K562 (cell line): ENCODE results near the gene TMEM138. TPM values are rescaled to one million over a fixed set of nuclear protein-coding genes. Genes with fewer than 3 reads are reported as not detected.

Experiments used
- ATAC-seq: fragments of 200-7000 bp; cut with Tn5 transposase; 3 replicates; pipeline ENCODE4 v1.9.1; 2020; ENCODE audit warnings: moderate library complexity
- BruUV-seq: library from RNA; stranded (reverse); fragments of 400-500 nt; replicated peaks from 2 replicates; lab custom pipeline; 2021; lab: Mats Ljungman, UMichigan
- CTCF ChIA-PET: fragments of 300-600 bp; formaldehyde crosslinking; extraction: SDS; loops from one replicate; lab custom pipeline; 2021; ENCODE audit warnings: low intra/inter-chr PET ratio; lab: Yijun Ruan, JAX
- POLR2A ChIA-PET: fragments of 300-600, 350-650 bp; sonication (Branson Sonifier 250); formaldehyde crosslinking; extraction: SDS; loops from one replicate; lab custom pipeline; 2021; ENCODE audit warnings: antibody characterized with exemption, inconsistent platforms; lab: Yijun Ruan, JAX
- DNase-seq, 4 experiments: peaks; one replicate each; pipeline versions ENCODE4 v3.0.0 to v3.0.0-alpha.2; 2011 to 2018; ENCODE audit warnings: low spot score in 3 of 4, mixed read lengths in 3 of 4; ENCODE audit errors: extremely low read depth in 1 of 4
- FAIRE-seq: peaks from 2 replicates; lab custom pipeline; 2011; peaks lifted over from hg19 to GRCh38; lab: Jason Lieb, UNC
- H2AFZ ChIP-seq: 2 replicates; pipeline ENCODE4 v1.6.0; 2011; ENCODE audit warnings: low read depth, low read length, control low read depth, inconsistent platforms
- H3K27ac ChIP-seq: fragments of 200-600 bp; 3 replicates; pipeline ENCODE4 v1.8.0; 2011; ENCODE audit warnings: low read depth, mild to moderate bottlenecking, control low read depth, inconsistent platforms, low read length, moderate library complexity, mixed read lengths; ENCODE audit errors: extremely low read depth
- H3K27me3 ChIP-seq, 2 experiments: fragments of 300-600 bp in 1 of 2; 2 replicates in 1 of 2; 3 replicates in 1 of 2; pipeline versions ENCODE4 v1.6.0 to v1.8.0; 2011; ENCODE audit warnings: inconsistent platforms in 2 of 2, low read length in 2 of 2, mild to moderate bottlenecking in 1 of 2, mixed read lengths in 1 of 2, moderate library complexity in 1 of 2; ENCODE audit not compliant: control insufficient read depth in 2 of 2, insufficient read depth in 2 of 2
- H3K36me3 ChIP-seq: fragments of 300-600 bp; 3 replicates; pipeline ENCODE4 v1.8.0; 2011; ENCODE audit warnings: mild to moderate bottlenecking, low read length, inconsistent platforms; ENCODE audit not compliant: control insufficient read depth, insufficient read depth
- H3K4me1 ChIP-seq, 2 experiments: fragments of 200-600 bp in 1 of 2; replicated peaks in 1 of 2; 2 replicates in 1 of 2; 3 replicates in 1 of 2; pipeline versions ENCODE4 v1.5.1 to v1.8.0; 2011; ENCODE audit warnings: inconsistent platforms in 2 of 2, low read length in 2 of 2, mild to moderate bottlenecking in 1 of 2, mixed read lengths in 1 of 2, moderate library complexity in 1 of 2; ENCODE audit not compliant: control insufficient read depth in 2 of 2, insufficient read depth in 2 of 2
- H3K4me2 ChIP-seq: 2 replicates; pipeline ENCODE4 v1.6.1; 2011; ENCODE audit warnings: low read length, control low read depth, inconsistent platforms, mixed read lengths; ENCODE audit not compliant: insufficient read depth
- H3K4me3 ChIP-seq: fragments of 200-600 bp; sonication (generic), shearing (Covaris generic); 2 replicates; pipeline ENCODE4 v1.5.1; 2016; ENCODE audit warnings: control low read depth, inconsistent platforms
- H3K79me2 ChIP-seq: fragments of 200-600 bp; 3 replicates; pipeline ENCODE4 v1.8.0; 2011; ENCODE audit warnings: low read length, inconsistent platforms; ENCODE audit not compliant: control insufficient read depth, insufficient read depth
- H3K9ac ChIP-seq, 2 experiments: 2 replicates each; pipeline versions ENCODE4 v1.6.0 to v1.6.1; 2011; ENCODE audit warnings: low read depth in 2 of 2, low read length in 2 of 2, control low read depth in 1 of 2, inconsistent platforms in 1 of 2, mild to moderate bottlenecking in 1 of 2, mixed read lengths in 1 of 2; ENCODE audit not compliant: insufficient read depth in 1 of 2
- H3K9me1 ChIP-seq: one replicate; pipeline ENCODE4 v1.6.0; 2011; ENCODE audit warnings: inconsistent platforms, mild to moderate bottlenecking, low read length, moderate library complexity; ENCODE audit not compliant: control insufficient read depth, insufficient read depth
- H3K9me3 ChIP-seq: replicated peaks from 2 replicates; pipeline ENCODE4 v1.5.1; 2011; ENCODE audit warnings: low read depth, low read length, inconsistent platforms; ENCODE audit not compliant: control insufficient read depth, insufficient read depth
- H4K20me1 ChIP-seq: replicated peaks from 2 replicates; pipeline ENCODE4 v1.6.1; 2011; ENCODE audit warnings: low read length, inconsistent platforms, mixed read lengths; ENCODE audit not compliant: control insufficient read depth, insufficient read depth
- BCOR ChIP-seq: fragments of 450-650 bp; IDR thresholded peaks from 2 replicates; pipeline ENCODE4 v1.6.1; 2016
- CEBPB ChIP-seq: fragments of 450-650 bp; IDR thresholded peaks from 2 replicates; pipeline ENCODE4 v1.6.1; 2016; ENCODE audit warnings: missing genetic modification characterization, missing compliant biosample characterization
- CREB1 ChIP-seq, 2 experiments: sonication (generic) in 1 of 2; formaldehyde crosslinking in 1 of 2; IDR thresholded peaks; 2 replicates each; pipeline versions ENCODE4 v1.6.1 to v1.8.0; 2012 to 2022; ENCODE audit warnings: inconsistent platforms in 1 of 2, mild to moderate bottlenecking in 1 of 2, missing genetic modification reagents in 1 of 2, moderate library complexity in 1 of 2
- FOXM1 ChIP-seq, 2 experiments: fragments of 450-650 bp in 1 of 2; sonication (generic) in 1 of 2; formaldehyde crosslinking in 1 of 2; IDR thresholded peaks; 2 replicates each; pipeline versions ENCODE4 v1.6.1 to v1.9.0; 2017 to 2022; ENCODE audit warnings: low read depth in 2 of 2, mild to moderate bottlenecking in 2 of 2, missing genetic modification reagents in 1 of 2, moderate library complexity in 1 of 2
- RBM17 ChIP-seq: fragments of 200-400 bp; formaldehyde crosslinking; IDR thresholded peaks from 2 replicates; pipeline ENCODE4 v1.6.1; 2017; ENCODE audit warnings: low read depth, mild to moderate bottlenecking, low read length, borderline replicate concordance
- RBM25 ChIP-seq: fragments of 200-400 bp; formaldehyde crosslinking; IDR thresholded peaks from 2 replicates; pipeline ENCODE4 v1.6.1; 2018; ENCODE audit warnings: low read length, low read depth, moderate library complexity; ENCODE audit not compliant: severe bottlenecking
- TAL1 ChIP-seq: fragments of 450-650 bp; IDR thresholded peaks from 2 replicates; pipeline ENCODE4 v1.6.1; 2016; ENCODE audit warnings: mild to moderate bottlenecking
- ZNF324 ChIP-seq: fragments of 250-450 bp; sonication (Bioruptor Pico); IDR thresholded peaks from 2 replicates; pipeline ENCODE4 v1.4.0; 2020; ENCODE audit warnings: mild to moderate bottlenecking
- ZNF436 ChIP-seq: fragments of 250-450, 450-650 bp; sonication (Bioruptor Pico); formaldehyde crosslinking; IDR thresholded peaks from 2 replicates; pipeline ENCODE4 v1.7.0; 2020; ENCODE audit warnings: mild to moderate bottlenecking
- WGBS: fragments of 100-300 bp; shearing (Covaris generic); methylation state at CpG from one replicate; pipeline ENCODE4 v1.1.6; 2016; ENCODE audit warnings: low coverage, mixed read lengths; ENCODE audit not compliant: insufficient coverage; ENCODE audit errors: missing lambda C conversion rate; 5-methylcytosine and 5-hydroxymethylcytosine counted together
- in situ Hi-C: fragments of 300-500 bp; cut with MboI; formaldehyde crosslinking; loops from 4 replicates; pipeline ENCODE4 v1.15.0; 2018; ENCODE audit warnings: inconsistent platforms, mixed read lengths
- intact Hi-C: fragments of 100-400 bp; cut with micrococcal nuclease; formaldehyde crosslinking; loops from 2 replicates; pipeline ENCODE4 v1.14.2; 2022
- polyA plus RNA-seq, 8 experiments: library from polyadenylated mRNA; depleted of rRNA in 4 of 8; stranded (reverse) in 5 of 8; unstranded in 3 of 8; fragments of >200 nt; fragmentation: Nextera tagmentation in 2 of 8; fragmentation: Illumina TruSeq in 1 of 8; extraction: Ambion mirVana in 2 of 8; extraction: Trizol in 1 of 8; gene quantifications; 2 replicates each; pipeline versions ENCODE4 v1.2.1 to v1.2.3, GENCODE V29; 2011 to 2014; ENCODE audit warnings: inconsistent platforms in 1 of 8, missing spikeins in 1 of 8
- total RNA-seq, 7 experiments: library from RNA; depleted of rRNA in 6 of 7; stranded (reverse); fragments of >200 nt in 6 of 7; fragmentation: Illumina TruSeq in 2 of 7; extraction: Trizol in 2 of 7; gene quantifications; 2 replicates each; pipeline versions ENCODE4 v1.2.1 to v1.2.3, GENCODE V29; 2011 to 2021; ENCODE audit warnings: low replicate concordance in 1 of 7

TMEM138 gene
- total and polyA plus RNA-seq, 9 of the 15 experiments (the other 6 are each of a cell fraction or from before 2014, with no cell fraction given): 23.2 to 168 (median 63.1) TPM

DNA sequence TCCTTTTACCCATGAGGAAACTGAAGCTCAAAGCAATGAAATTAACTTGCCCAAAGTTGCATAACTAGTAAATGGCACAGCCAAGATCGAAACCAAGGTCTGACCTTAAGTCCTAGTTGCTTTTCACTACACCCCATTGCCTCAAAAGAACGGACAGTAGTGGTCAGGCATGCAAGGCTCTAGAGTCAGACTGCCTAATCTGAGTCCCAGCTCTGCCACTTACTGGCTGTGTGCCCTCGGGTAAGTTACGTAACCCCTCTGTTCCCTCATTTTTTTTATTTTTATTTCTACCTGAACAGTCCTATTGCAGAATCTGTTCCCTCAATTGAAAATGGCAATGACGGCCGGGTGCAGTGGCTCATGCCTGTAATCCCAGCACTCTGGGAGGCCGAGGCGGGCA lies 10.1 kb upstream of the TMEM138 start:
- no peaks in the 10 kb centered on the region for H3K27me3 ChIP-seq
- WGBS: 84% methylated on average over 8 of the region's 8 CpGs
- POLR2A ChIA-PET: interaction anchor here (0.8 to 1.2 kb wide), 2 partner anchors 9 to 17 kb away, joined by 3 read pairs; partner anchors contain the start of gene CYB561A3
- H3K4me1 ChIP-seq: peaks cover 30% of the 10 kb centered on the region in 2 experiments
- no peak overlapping the region for H2AFZ ChIP-seq
- DNase-seq (no peak), FAIRE-seq (no peak), ATAC-seq (no peak)
- H3K4me3 ChIP-seq: no peak overlapping the region
- TF ChIP-seq FOXM1 (IDR thresholded peaks at IDR 0.05; ENCODE audit: low read depth) (no peak), FOXM1 (CRISPR knock-in tag; IDR thresholded peaks at IDR 0.05; ENCODE audit: low read depth) (no peak), ZNF324 (CRISPR knock-in tag) (no peak), CEBPB (tag) (peak; percentile 41), CREB1 (IDR thresholded peaks at IDR 0.05) (no peak), CREB1 (CRISPR knock-in tag; IDR thresholded peaks at IDR 0.05) (no peak), ZNF436 (CRISPR knock-in tag) (no peak), TAL1 (no peak), RBM25 (peak; percentile 51), RBM17 (no peak), BCOR (peak; percentile 55; the same call in 1 of the 2 replicates)
- no peak overlapping the region for H3K27ac ChIP-seq
- H3K79me2 ChIP-seq: no peaks in the 10 kb centered on the region; the same call in 2 of the 3 replicates
- no peak overlapping the region for H3K9ac ChIP-seq
- H3K36me3 ChIP-seq: peaks cover 72% of the 10 kb centered on the region; the same call in 2 of the 3 replicates
- in situ Hi-C loops (no loop called here), intact Hi-C loops (no loop called here)
- no peaks in the 10 kb centered on the region for H4K20me1 ChIP-seq
- H3K9me3 ChIP-seq: no peaks in the 10 kb centered on the region
- peaks cover 3% of the 10 kb centered on the region for H3K9me1 ChIP-seq
- CTCF ChIA-PET: no interaction called here
- no peak overlapping the region for H3K4me2 ChIP-seq
- BruUV-seq: no TSS peak
